OCI-LY1 (cell line): Measurements from ENCODE around the gene KCNIP4.

Experiments used
- CTCF ChIP-seq: fragments of 200-600 bp; sonication (generic), shearing (Covaris generic); IDR thresholded peaks from 2 replicates; pipeline ENCODE4 v1.5.1; 2017; ENCODE audit warnings: mild to moderate bottlenecking, antibody characterized with exemption, low read length, moderate library complexity, mixed read lengths
- EZH2 ChIP-seq: fragments of 200-600 bp; sonication (generic), shearing (Covaris generic); IDR thresholded peaks from 2 replicates; pipeline ENCODE4 v1.8.0; 2017; ENCODE audit warnings: borderline replicate concordance, mixed run types, mild to moderate bottlenecking, antibody characterized with exemption, low read length, moderate library complexity, mixed read lengths

GRCh38 chr4:21991562-21991961 lies 43.0 kb upstream of the KCNIP4 start:
- TF ChIP-seq CTCF: no peak
- no peak for TF ChIP-seq EZH2
